ENCODE results near the gene CCR9.

Gene CCR9

GRCh38 chr3:45872569-45872968 is 13.8 kb upstream of the CCR9 start:
- Histone ChIP-seq H3K4me3 (no peak overlapping the region), H3K27me3 (no peaks in the 10 kb centered on the region), H3K27ac (no peak overlapping the region), H3K9me3 (no peaks in the 10 kb centered on the region), H3K36me3 (no peaks in the 10 kb centered on the region), H3K9ac (no peak overlapping the region), H3K4me1 (no peaks in the 10 kb centered on the region), H4K20me1 (no peaks in the 10 kb centered on the region), H3K4me2 (no peak overlapping the region)
- no peak for TF ChIP-seq Cebpa-rat (IDR thresholded peaks at IDR 0.05)

DNA sequence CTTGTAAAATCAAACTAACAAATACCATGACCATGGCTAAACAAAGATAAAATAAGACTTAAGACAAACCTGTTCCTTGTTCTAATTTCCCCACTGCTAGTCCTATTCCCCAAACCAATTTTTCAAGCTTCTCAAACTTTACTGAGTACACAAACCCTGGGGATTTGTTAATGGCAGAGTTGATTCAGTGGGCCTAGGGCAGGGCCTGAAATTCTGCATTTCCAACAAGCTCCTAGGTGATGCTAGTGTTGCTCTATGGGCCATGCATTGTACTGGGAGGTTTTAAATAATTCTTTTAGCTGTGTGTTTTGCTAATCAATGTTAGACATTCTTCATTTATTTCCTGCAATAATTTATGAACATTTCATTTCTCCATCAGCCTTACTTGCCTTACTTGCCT is 13.3 kb upstream of the CCR9 start:
- Histone ChIP-seq H3K4me2 (no peak overlapping the region), H3K4me3 (no peak overlapping the region), H3K9ac (no peak overlapping the region), H3K9me3 (no peaks in the 10 kb centered on the region), H4K20me1 (no peaks in the 10 kb centered on the region), H3K27me3 (no peaks in the 10 kb centered on the region), H3K36me3 (no peaks in the 10 kb centered on the region), H3K27ac (no peak overlapping the region), H3K4me1 (no peaks in the 10 kb centered on the region)
- no peak for TF ChIP-seq Cebpa-rat (IDR thresholded peaks at IDR 0.05)

GRCh38 chr3:45873638-45874037 is 12.7 kb upstream of the CCR9 start:
- H3K4me1 ChIP-seq: no peaks in the 10 kb centered on the region
- H3K4me2 ChIP-seq: no peak overlapping the region
- no peaks in the 10 kb centered on the region for H3K27me3 ChIP-seq
- H4K20me1 ChIP-seq: no peaks in the 10 kb centered on the region
- no peaks in the 10 kb centered on the region for H3K36me3 ChIP-seq
- H3K27ac ChIP-seq: no peak overlapping the region
- no peaks in the 10 kb centered on the region for H3K9me3 ChIP-seq
- H3K4me3 ChIP-seq: no peak overlapping the region
- H3K9ac ChIP-seq: no peak overlapping the region
- no peak for TF ChIP-seq Cebpa-rat (IDR thresholded peaks at IDR 0.05)

- Histone ChIP-seq H3K9me3 (no peaks in the 10 kb centered on the region), H3K27me3 (no peaks in the 10 kb centered on the region), H3K4me1 (no peaks in the 10 kb centered on the region), H3K4me3 (no peak overlapping the region), H3K9ac (no peak overlapping the region), H3K4me2 (no peak overlapping the region), H3K36me3 (no peaks in the 10 kb centered on the region), H4K20me1 (no peaks in the 10 kb centered on the region), H3K27ac (no peak overlapping the region)
- no peak for TF ChIP-seq Cebpa-rat (IDR thresholded peaks at IDR 0.05)
Measured at GRCh38 chr3:45874677-45875346, 11.5 kb upstream of the CCR9 start.

DNA sequence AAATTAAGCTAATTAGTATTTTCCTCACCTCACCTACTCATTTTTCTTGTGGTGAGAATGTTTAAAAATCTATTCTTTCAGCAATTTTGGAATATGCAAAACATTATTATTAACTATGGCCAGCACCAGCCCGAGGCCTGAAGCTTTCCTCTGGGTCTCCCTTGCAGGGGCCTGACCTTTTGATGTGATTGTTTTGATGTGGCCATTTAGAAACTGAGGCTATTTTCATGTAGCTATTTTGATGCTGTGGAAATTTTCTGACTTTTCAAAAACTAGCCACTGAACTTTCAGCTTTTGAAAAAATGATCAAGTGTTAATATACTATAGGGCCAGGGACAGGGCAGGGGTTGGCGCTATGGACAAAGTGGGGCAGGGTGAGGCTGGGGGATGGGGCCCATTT is 8.2 kb upstream of the CCR9 start:
- no peak overlapping the region for H3K9ac ChIP-seq
- H3K4me2 ChIP-seq: no peak overlapping the region
- no peaks in the 10 kb centered on the region for H3K36me3 ChIP-seq
- no peaks in the 10 kb centered on the region for H3K9me3 ChIP-seq
- no peaks in the 10 kb centered on the region for H3K27me3 ChIP-seq
- H3K4me1 ChIP-seq: no peaks in the 10 kb centered on the region
- H3K4me3 ChIP-seq: no peak overlapping the region
- H3K27ac ChIP-seq: no peak overlapping the region
- no peak for TF ChIP-seq Cebpa-rat (IDR thresholded peaks at IDR 0.05)
- no peaks in the 10 kb centered on the region for H4K20me1 ChIP-seq

GRCh38 chr3:45880725-45881077 is 5.6 kb upstream of the CCR9 start:
- no peak for TF ChIP-seq Cebpa-rat (IDR thresholded peaks at IDR 0.05)
- Histone ChIP-seq H3K4me2 (no peak overlapping the region), H3K9me3 (no peaks in the 10 kb centered on the region), H3K36me3 (no peaks in the 10 kb centered on the region), H3K27ac (no peak overlapping the region), H4K20me1 (no peaks in the 10 kb centered on the region), H3K9ac (no peak overlapping the region), H3K27me3 (no peaks in the 10 kb centered on the region), H3K4me1 (no peaks in the 10 kb centered on the region), H3K4me3 (no peak overlapping the region)

GRCh38 chr3:45881078-45882022 is 5.0 kb upstream of the CCR9 start:
- H3K9ac ChIP-seq: no peak overlapping the region
- no peaks in the 10 kb centered on the region for H3K36me3 ChIP-seq
- H3K4me2 ChIP-seq: no peak overlapping the region
- TF ChIP-seq Cebpa-rat (IDR thresholded peaks at IDR 0.05): no peak
- no peaks in the 10 kb centered on the region for H4K20me1 ChIP-seq
- H3K27me3 ChIP-seq: no peaks in the 10 kb centered on the region
- H3K9me3 ChIP-seq: no peaks in the 10 kb centered on the region
- no peak overlapping the region for H3K27ac ChIP-seq
- no peaks in the 10 kb centered on the region for H3K4me1 ChIP-seq
- no peak overlapping the region for H3K4me3 ChIP-seq

DNA sequence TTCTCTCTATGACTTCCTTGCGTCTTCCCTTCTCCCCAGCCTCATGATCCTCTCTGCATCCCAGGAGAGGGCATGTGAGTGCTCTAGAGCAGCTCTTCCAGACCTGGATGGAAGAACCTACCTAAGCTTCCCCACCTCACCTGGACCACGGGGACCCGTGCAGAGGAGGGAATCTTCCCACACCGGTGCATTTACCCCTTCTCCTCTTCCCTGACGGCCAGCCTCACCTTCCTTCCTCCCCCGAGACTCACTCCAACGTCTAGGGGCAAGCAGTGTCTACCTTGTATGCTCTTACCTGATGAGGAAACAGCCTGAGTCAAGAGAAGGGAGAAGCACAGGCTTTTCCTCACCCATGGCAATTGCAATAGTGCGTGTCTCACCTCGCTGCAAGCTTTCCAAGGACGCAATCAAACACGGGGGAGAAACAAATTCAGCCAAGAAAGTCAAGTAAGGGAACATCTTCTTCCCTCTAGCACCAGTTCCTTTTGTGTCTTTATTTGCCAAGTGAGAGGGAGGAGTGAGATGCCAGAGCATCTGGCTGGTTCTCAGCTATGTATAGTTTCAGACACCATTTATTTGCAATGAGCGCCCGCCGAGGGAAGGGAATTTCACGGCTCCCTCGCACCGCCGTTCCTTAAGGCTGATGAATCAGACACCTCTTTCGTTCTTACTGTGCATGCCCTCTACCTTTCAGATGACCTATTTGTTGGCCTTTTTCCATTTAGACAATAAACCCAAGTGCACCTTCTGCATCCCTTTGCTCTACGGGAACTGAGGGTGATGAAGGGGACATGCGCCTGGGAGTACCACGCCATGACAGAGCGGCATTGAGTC is 1.8 kb upstream of the CCR9 start:
- no peaks in the 10 kb centered on the region for H3K9me3 ChIP-seq
- no peak overlapping the region for H3K9ac ChIP-seq
- no peak overlapping the region for H3K27ac ChIP-seq
- peaks cover 13% of the 10 kb centered on the region for H3K4me1 ChIP-seq
- no peak for TF ChIP-seq Cebpa-rat (IDR thresholded peaks at IDR 0.05)
- no peak overlapping the region for H3K4me3 ChIP-seq
- H3K4me2 ChIP-seq: no peak overlapping the region
- H3K36me3 ChIP-seq: no peaks in the 10 kb centered on the region
- no peaks in the 10 kb centered on the region for H3K27me3 ChIP-seq
- no peaks in the 10 kb centered on the region for H4K20me1 ChIP-seq

- no peak for TF ChIP-seq Cebpa-rat (IDR thresholded peaks at IDR 0.05)
- H3K9ac ChIP-seq: no peak overlapping the region
- H3K9me3 ChIP-seq: no peaks in the 10 kb centered on the region
- no peak overlapping the region for H3K4me3 ChIP-seq
- H4K20me1 ChIP-seq: no peaks in the 10 kb centered on the region
- H3K36me3 ChIP-seq: no peaks in the 10 kb centered on the region
- H3K4me2 ChIP-seq: no peak overlapping the region
- H3K27ac ChIP-seq: no peak overlapping the region
- no peaks in the 10 kb centered on the region for H3K27me3 ChIP-seq
- H3K4me1 ChIP-seq: peaks cover 34% of the 10 kb centered on the region
Measured at GRCh38 chr3:45887285-45887684, 942 bp downstream of the CCR9 start.

Data from BLaER1 (cell line).